CD8-positive, alpha-beta memory T cell (primary cell): Measurements from ENCODE around the gene SLC6A5. TPM values are rescaled to one million over a fixed set of nuclear protein-coding genes. Genes with fewer than 3 reads are reported as not detected.

Experiments
- CTCF ChIA-PET: fragments of 350-600 bp; sonication (Branson Sonifier 250); formaldehyde crosslinking; loops from one replicate; lab custom pipeline; 2021; ENCODE audit warnings: antibody characterized with exemption; lab: Charles Lee
- POLR2A ChIA-PET: fragments of 350-600 bp; sonication (Branson Sonifier 250); formaldehyde crosslinking; loops from one replicate; lab custom pipeline; 2021; ENCODE audit warnings: antibody characterized with exemption; lab: Charles Lee
- DNase-seq, 5 donors: peaks; one replicate each; pipeline versions ENCODE4 v3.0.0 to v3.0.0-alpha.2; 2020 to 2022; ENCODE audit warnings: mixed read lengths in 1 of 5
- H3K27ac ChIP-seq: one replicate; pipeline ENCODE4 v1.7.0; 2013; ENCODE audit warnings: low read depth, mild to moderate bottlenecking, low read length, moderate library complexity
- H3K27me3 ChIP-seq: 2 replicates; pipeline ENCODE4 v1.7.0; 2013; ENCODE audit warnings: low read length, mild to moderate bottlenecking; ENCODE audit not compliant: insufficient read depth, poor library complexity, severe bottlenecking
- H3K36me3 ChIP-seq: 2 replicates; pipeline ENCODE4 v1.7.0; 2013; ENCODE audit warnings: mild to moderate bottlenecking, low read length, moderate library complexity; ENCODE audit not compliant: insufficient read depth
- H3K4me1 ChIP-seq: 2 replicates; pipeline ENCODE4 v1.7.0; 2013; ENCODE audit warnings: mild to moderate bottlenecking, low read length, moderate library complexity; ENCODE audit not compliant: insufficient read depth
- H3K4me3 ChIP-seq: 2 replicates; pipeline ENCODE4 v1.7.0; 2013; ENCODE audit warnings: mild to moderate bottlenecking, low read length
- H3K9me3 ChIP-seq: 2 replicates; pipeline ENCODE4 v1.7.0; 2013; ENCODE audit warnings: mild to moderate bottlenecking, low read length
- H3K27ac Mint-ChIP-seq, 8 donors: one replicate each; pipeline ENCODE4 v1.8.0; 2020 to 2021; ENCODE audit warnings: mixed read lengths in 8 of 8, mild to moderate bottlenecking in 6 of 8, inconsistent platforms in 3 of 8, moderate library complexity in 3 of 8
- H3K27me3 Mint-ChIP-seq, 2 donors: one replicate each; pipeline ENCODE4 v1.8.0; 2020 to 2021; ENCODE audit warnings: mixed read lengths in 2 of 2, mild to moderate bottlenecking in 1 of 2, moderate library complexity in 1 of 2
- H3K36me3 Mint-ChIP-seq, 3 donors: one replicate each; pipeline ENCODE4 v1.8.0; 2020 to 2021; ENCODE audit warnings: mixed read lengths in 3 of 3, inconsistent platforms in 1 of 3, mild to moderate bottlenecking in 1 of 3
- H3K4me1 Mint-ChIP-seq, 3 donors: one replicate each; pipeline ENCODE4 v1.8.0; 2020 to 2021; ENCODE audit warnings: mixed read lengths in 3 of 3, inconsistent platforms in 1 of 3, mild to moderate bottlenecking in 1 of 3
- H3K4me3 Mint-ChIP-seq, 7 donors: one replicate each; pipeline ENCODE4 v1.8.0; 2020 to 2021; ENCODE audit warnings: mixed read lengths in 7 of 7, mild to moderate bottlenecking in 6 of 7, moderate library complexity in 4 of 7, inconsistent platforms in 2 of 7
- H3K9me3 Mint-ChIP-seq, 5 donors: one replicate each; pipeline ENCODE4 v1.8.0; 2020 to 2022; ENCODE audit warnings: mixed read lengths in 5 of 5, mild to moderate bottlenecking in 3 of 5, moderate library complexity in 2 of 5, inconsistent platforms in 1 of 5
- polyA plus RNA-seq: library from polyadenylated mRNA; unstranded; fragments of 300-500 nt; fragmentation: Illumina TruSeq; gene quantifications from one replicate; pipeline ENCODE4 v1.2.3, GENCODE V29; 2021
- total RNA-seq, 2 experiments: library from RNA; stranded (reverse); gene quantifications; one replicate each; pipeline ENCODE4 v1.2.3, GENCODE V29; 2021

Gene SLC6A5
- total and polyA plus RNA-seq, 3 experiments from 2014 or later = not detected

- Histone ChIP-seq H3K27me3 (peaks cover 19% of the 10 kb centered on the region), H3K27ac (no peak overlapping the region), H3K36me3 (no peaks in the 10 kb centered on the region), H3K4me1 (no peaks in the 10 kb centered on the region), H3K4me3 (no peak overlapping the region), H3K9me3 (no peaks in the 10 kb centered on the region)
- ChIA-PET CTCF (interaction anchor here (1.6 to 2.0 kb wide), 2 partner anchors 9 to 482 kb away, joined by 4 to 7 read pairs; no protein-coding TSS in a partner anchor), POLR2A (no interaction called here)
- Mint-ChIP-seq H3K4me3 (peak overlapping the region in 5 of 7 donors; percentile 16 to 72 (median 51)), H3K4me1 (peaks cover 6 to 9% (median 7%) of the 10 kb centered on the region in 3 donors), H3K27ac (no peak overlapping the region), H3K36me3 (no peaks in the 10 kb centered on the region), H3K9me3 (no peaks in the 10 kb centered on the region), H3K27me3 (peaks cover 55 to 79% of the 10 kb centered on the region in 2 donors)
- peak; percentile 14 to 56 (median 23) for DNase-seq
These were observed 10.6 kb downstream of the SLC6A5 start for GRCh38 chr11:20609727-20610707.

DNA sequence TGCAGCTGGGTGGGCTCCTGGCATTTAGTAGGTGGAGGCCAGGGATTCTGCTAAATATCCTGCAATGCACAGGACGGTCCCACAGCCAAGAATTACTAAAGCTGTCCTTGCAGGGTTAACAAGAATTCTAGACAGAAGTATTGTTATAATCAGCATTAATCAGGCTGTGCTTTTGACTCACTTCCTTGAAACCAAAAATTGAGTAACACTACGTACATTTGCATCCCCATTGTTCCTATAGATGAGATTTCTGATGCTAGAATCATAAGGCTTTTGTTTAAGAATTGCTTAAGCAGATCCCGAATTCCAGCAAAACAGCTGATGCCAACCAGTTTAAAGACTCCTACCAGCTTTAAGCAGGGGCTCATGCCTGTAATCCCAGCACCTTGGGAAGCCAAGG, 11.4 kb downstream of the SLC6A5 start:
- Mint-ChIP-seq H3K27me3 (peaks cover 49 to 76% of the 10 kb centered on the region in 2 donors), H3K4me3 (no peak overlapping the region), H3K4me1 (peaks cover 6 to 9% (median 7%) of the 10 kb centered on the region in 3 donors), H3K27ac (no peak overlapping the region), H3K36me3 (no peaks in the 10 kb centered on the region), H3K9me3 (no peaks in the 10 kb centered on the region)
- DNase-seq = no peak
- ChIA-PET POLR2A (no interaction called here), CTCF (interaction anchor here (1.6 to 2.0 kb wide), 2 partner anchors 9 to 483 kb away, joined by 4 to 7 read pairs; no protein-coding TSS in a partner anchor)
- Histone ChIP-seq H3K4me1 (no peaks in the 10 kb centered on the region), H3K27ac (no peak overlapping the region), H3K4me3 (no peak overlapping the region), H3K36me3 (no peaks in the 10 kb centered on the region), H3K27me3 (peaks cover 16% of the 10 kb centered on the region), H3K9me3 (no peaks in the 10 kb centered on the region)

DNA sequence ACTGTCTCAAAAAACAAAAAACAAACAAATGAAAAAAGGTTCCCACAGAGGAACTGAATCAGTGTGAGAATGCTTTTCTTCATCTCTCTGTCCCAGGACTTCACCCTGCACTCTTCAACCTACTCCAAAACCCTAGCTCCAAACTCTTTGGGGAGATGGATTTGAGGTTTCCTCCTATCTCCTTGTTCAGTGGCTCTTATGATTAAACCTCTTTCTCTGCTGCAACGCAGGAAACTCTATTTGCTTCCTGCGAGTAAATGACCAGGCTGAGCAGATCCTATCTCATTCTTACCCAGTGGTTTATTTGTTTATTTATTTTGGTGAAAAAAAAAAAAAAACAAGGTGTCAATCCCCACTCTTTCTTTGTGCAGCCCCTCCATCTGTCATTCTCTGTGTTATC, 12.0 kb downstream of the SLC6A5 start:
- Mint-ChIP-seq H3K36me3 (no peaks in the 10 kb centered on the region), H3K9me3 (no peaks in the 10 kb centered on the region), H3K27me3 (peaks cover 43 to 72% of the 10 kb centered on the region in 2 donors), H3K27ac (no peak overlapping the region), H3K4me1 (peaks cover 6 to 9% (median 7%) of the 10 kb centered on the region in 3 donors), H3K4me3 (no peak overlapping the region)
- ChIA-PET POLR2A (no interaction called here), CTCF (interaction anchor here (2.0 kb wide), 1 partner anchor 484 kb away, joined by 7 read pairs; no protein-coding TSS in a partner anchor)
- Histone ChIP-seq H3K4me1 (no peaks in the 10 kb centered on the region), H3K27me3 (peaks cover 10% of the 10 kb centered on the region), H3K9me3 (no peaks in the 10 kb centered on the region), H3K4me3 (no peak overlapping the region), H3K36me3 (no peaks in the 10 kb centered on the region), H3K27ac (no peak overlapping the region)
- no peak for DNase-seq

DNA sequence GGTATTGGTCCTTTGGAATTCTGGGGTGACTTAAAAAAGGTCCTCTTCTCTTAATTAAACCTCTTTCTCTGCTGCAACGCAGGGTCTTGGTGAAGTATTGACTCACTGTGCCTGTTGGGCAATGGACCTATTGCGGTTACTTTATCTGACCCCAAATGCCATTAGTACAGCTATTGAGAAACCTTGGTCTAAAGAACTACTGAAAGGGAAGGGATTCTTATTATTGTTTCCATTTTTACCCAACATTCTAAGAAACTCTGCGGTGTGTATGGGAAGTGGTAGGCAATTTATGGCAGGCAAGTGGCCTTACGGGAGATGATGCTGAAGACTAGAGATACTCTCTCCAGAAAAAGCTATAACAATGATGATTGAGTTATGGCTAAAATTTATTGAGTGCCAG, 12.5 kb downstream of the SLC6A5 start:
- CTCF ChIA-PET = no interaction called here
- Histone ChIP-seq H3K27me3 (peaks cover 9% of the 10 kb centered on the region), H3K36me3 (no peaks in the 10 kb centered on the region), H3K4me3 (no peak overlapping the region), H3K4me1 (no peaks in the 10 kb centered on the region), H3K9me3 (no peaks in the 10 kb centered on the region), H3K27ac (no peak overlapping the region)
- H3K27me3 Mint-ChIP-seq = peaks cover 39 to 71% of the 10 kb centered on the region in 2 donors
- no peaks in the 10 kb centered on the region for H3K36me3 Mint-ChIP-seq
- H3K27ac Mint-ChIP-seq = no peak overlapping the region
- no peak for DNase-seq
- H3K4me3 Mint-ChIP-seq = no peak overlapping the region
- H3K9me3 Mint-ChIP-seq = no peaks in the 10 kb centered on the region
- POLR2A ChIA-PET = no interaction called here
- peaks cover 6 to 9% (median 7%) of the 10 kb centered on the region in 3 donors for H3K4me1 Mint-ChIP-seq

DNA sequence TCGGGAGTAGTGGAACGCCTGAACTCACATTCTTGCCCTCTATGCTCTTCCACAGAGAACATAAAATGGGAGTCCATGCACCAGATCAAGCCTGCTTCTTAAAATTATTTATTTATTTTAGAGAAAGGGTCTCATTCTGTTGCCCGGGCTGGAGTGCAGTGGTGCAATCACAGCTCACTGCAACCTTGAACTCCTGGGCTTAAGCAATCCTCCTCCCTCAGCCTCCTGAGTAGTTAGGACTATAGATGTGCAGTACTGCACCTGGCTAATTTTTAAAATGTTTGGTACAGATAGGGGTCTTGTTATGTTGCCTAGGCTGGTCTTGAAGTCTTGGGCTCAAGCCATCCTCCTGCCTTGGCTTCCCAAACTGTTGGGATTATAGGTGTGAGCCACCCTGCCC, 13.0 kb downstream of the SLC6A5 start:
- H3K27ac ChIP-seq = no peak overlapping the region
- Mint-ChIP-seq H3K4me3 (no peak overlapping the region), H3K36me3 (no peaks in the 10 kb centered on the region), H3K4me1 (peaks cover 6 to 9% (median 7%) of the 10 kb centered on the region in 3 donors), H3K27me3 (peaks cover 39 to 69% of the 10 kb centered on the region in 2 donors), H3K27ac (no peak overlapping the region), H3K9me3 (no peaks in the 10 kb centered on the region)
- no peak for DNase-seq
- H3K27me3 ChIP-seq = peaks cover 9% of the 10 kb centered on the region
- H3K4me1 ChIP-seq = no peaks in the 10 kb centered on the region
- ChIA-PET POLR2A (no interaction called here), CTCF (no interaction called here)
- H3K9me3 ChIP-seq = no peaks in the 10 kb centered on the region
- no peak overlapping the region for H3K4me3 ChIP-seq
- no peaks in the 10 kb centered on the region for H3K36me3 ChIP-seq

GRCh38 chr11:20616920-20617319, 17.5 kb downstream of the SLC6A5 start:
- CTCF ChIA-PET = no interaction called here
- no peaks in the 10 kb centered on the region for H3K36me3 Mint-ChIP-seq
- H3K9me3 ChIP-seq = no peaks in the 10 kb centered on the region
- POLR2A ChIA-PET = no interaction called here
- peaks cover 2% of the 10 kb centered on the region for H3K27me3 ChIP-seq
- no peaks in the 10 kb centered on the region for H3K9me3 Mint-ChIP-seq
- no peaks in the 10 kb centered on the region for H3K4me1 ChIP-seq
- H3K36me3 ChIP-seq = no peaks in the 10 kb centered on the region
- no peak overlapping the region for H3K4me3 Mint-ChIP-seq
- no peak overlapping the region for H3K27ac ChIP-seq
- no peak overlapping the region for H3K4me3 ChIP-seq
- no peak for DNase-seq
- H3K4me1 Mint-ChIP-seq = no peaks in the 10 kb centered on the region
- H3K27me3 Mint-ChIP-seq = peaks cover 16 to 39% of the 10 kb centered on the region in 2 donors
- no peak overlapping the region for H3K27ac Mint-ChIP-seq

DNA sequence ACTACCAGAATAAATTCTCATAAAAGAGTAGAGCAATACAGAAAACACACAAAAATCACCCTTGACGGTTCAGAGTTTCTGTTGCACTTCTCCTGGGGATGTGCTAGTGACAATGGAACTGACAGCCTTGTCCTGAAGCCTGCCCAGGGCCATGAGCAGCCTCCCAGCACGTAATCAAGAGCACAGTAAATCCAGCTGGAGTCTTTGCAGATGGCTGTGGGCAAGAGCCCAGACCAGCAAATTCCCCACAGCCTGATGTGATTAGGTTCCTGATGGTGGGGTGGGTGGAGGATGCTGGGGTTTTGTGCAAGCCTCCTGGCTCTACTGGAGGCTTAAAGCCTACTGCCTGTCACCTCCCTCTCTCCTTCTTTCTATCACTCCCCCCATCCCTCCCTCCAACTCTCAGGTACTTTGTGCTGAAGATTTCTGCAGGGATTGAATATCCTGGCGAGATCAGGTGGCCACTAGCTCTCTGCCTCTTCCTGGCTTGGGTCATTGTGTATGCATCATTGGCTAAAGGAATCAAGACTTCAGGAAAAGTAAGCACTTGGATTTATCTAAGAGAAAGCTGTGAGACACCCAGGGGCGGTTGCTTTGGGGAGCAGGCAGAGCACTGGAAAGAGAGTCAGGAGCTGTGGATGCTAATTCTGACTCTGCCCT, 18.1 kb downstream of the SLC6A5 start:
- Mint-ChIP-seq H3K4me3 (no peak overlapping the region), H3K36me3 (no peaks in the 10 kb centered on the region), H3K9me3 (no peaks in the 10 kb centered on the region), H3K27ac (no peak overlapping the region), H3K27me3 (peaks cover 16 to 34% of the 10 kb centered on the region in 2 donors), H3K4me1 (no peaks in the 10 kb centered on the region)
- Histone ChIP-seq H3K27me3 (peaks cover 2% of the 10 kb centered on the region), H3K4me1 (no peaks in the 10 kb centered on the region), H3K27ac (no peak overlapping the region), H3K9me3 (no peaks in the 10 kb centered on the region), H3K4me3 (no peak overlapping the region), H3K36me3 (no peaks in the 10 kb centered on the region)
- no peak for DNase-seq
- ChIA-PET CTCF (interaction anchor here (0.9 to 1.3 kb wide), 2 partner anchors 9 to 30 kb away, joined by 3 to 4 read pairs; no protein-coding TSS in a partner anchor), POLR2A (no interaction called here)
